Measurements from ENCODE around the gene ZNF485. TPM values are rescaled to one million over a fixed set of nuclear protein-coding genes. Genes with fewer than 3 reads are reported as not detected.

Gene ZNF485
- total RNA-seq (2022) (7.3 and 8.6 TPM in 2 replicates), Bru-seq, nascent RNA (percentile 80 among the genes with signal in this experiment), BruChase-seq, experiment 1, labeled RNA remaining after a 2-hour chase (percentile 74 among the genes with signal in this experiment), BruChase-seq, experiment 2, labeled RNA remaining after a 6-hour chase (percentile 59 among the genes with signal in this experiment)
- long read RNA-seq, transcript ZNF485-201 (5 exons, 2,054 nt), result major isoform, 5 of 8 reads
- long read RNA-seq, partial matches to known transcripts, result 0 of 8 reads
- long read RNA-seq, other reads (novel, unspliced or antisense), result 2 of 8 reads

GRCh38 chr10:43606323-43607198 is at the start of gene ZNF485:
Gene ZNF485, plus strand, starts transcription at chr10:43606438. Its CDS starts 613 bp downstream, at chr10:43607051.
- peaks cover 29% of the 10 kb centered on the region for H3K9me3 Mint-ChIP-seq (ENCODE audit: unreplicated experiment)
- BruUV-seq (replicated peaks), result no TSS peak
- peaks cover 8% of the 10 kb centered on the region for H3K4me1 Mint-ChIP-seq (ENCODE audit: low read depth, unreplicated experiment)
- Histone ChIP-seq H3K9me3 (peaks cover 13% of the 10 kb centered on the region; the same call in 1 of the 2 replicates), H3K36me3 (ENCODE audit: control insufficient read depth, insufficient read depth, low read length) (peaks cover 2% of the 10 kb centered on the region; the same call in 1 of the 2 replicates), H3K27me3 (replicated peaks; ENCODE audit: control insufficient read depth, insufficient read depth, low read length) (no peaks in the 10 kb centered on the region), H3K4me1 (peaks cover 4% of the 10 kb centered on the region; the same call in 1 of the 2 replicates), H3K4me3 (ENCODE audit: low read depth, low read length) (peak within 1 kb of the TSS; percentile 62)
- CTCF ChIA-PET, result interaction anchor here (1.0 kb wide), 1 partner anchor 33 kb away, joined by 4 read pairs; the partner anchor contains the start of gene ZNF239
- DNase-seq, result peak; percentile 82 to 84
- intact Hi-C loops (cut with micrococcal nuclease; ENCODE audit: unreplicated experiment), result loop anchor here (1.0 to 2.0 kb wide), 2 partner anchors 32 to 42 kb away; partner anchors contain the start of genes ZNF239 and ZNF32
- peaks cover 18% of the 10 kb centered on the region for H3K36me3 Mint-ChIP-seq (ENCODE audit: insufficient read depth, unreplicated experiment)
- H3K27me3 Mint-ChIP-seq (ENCODE audit: insufficient read depth, unreplicated experiment), result peaks cover 7% of the 10 kb centered on the region
- peak within 1 kb of the TSS; percentile 82 for H3K4me3 Mint-ChIP-seq (ENCODE audit: unreplicated experiment)
- POLR2A ChIA-PET, result interaction anchor here (0.7 kb wide), 1 partner anchor 33 kb away, joined by 3 read pairs; no protein-coding TSS in a partner anchor
- TF ChIP-seq CTCF (IDR thresholded peaks at IDR 0.05; ENCODE audit: insufficient read depth in 1 of 2, low read depth in 1 of 2, low read length in 1 of 2, severe bottlenecking in 1 of 2, unreplicated experiment in 1 of 2), result no peak
- peak within 1 kb of the TSS; percentile 52 for H3K27ac Mint-ChIP-seq (ENCODE audit: unreplicated experiment)

- Histone ChIP-seq H3K4me3 (ENCODE audit: low read depth, low read length) (no peak overlapping the region), H3K9me3 (peaks cover 23% of the 10 kb centered on the region), H3K27me3 (replicated peaks; ENCODE audit: control insufficient read depth, insufficient read depth, low read length) (no peaks in the 10 kb centered on the region), H3K4me1 (no peaks in the 10 kb centered on the region), H3K36me3 (ENCODE audit: control insufficient read depth, insufficient read depth, low read length) (peaks cover 13% of the 10 kb centered on the region)
- H3K27me3 Mint-ChIP-seq (ENCODE audit: insufficient read depth, unreplicated experiment), result no peaks in the 10 kb centered on the region
- intact Hi-C loops (cut with micrococcal nuclease; ENCODE audit: unreplicated experiment), result no loop called here
- TF ChIP-seq CTCF (IDR thresholded peaks at IDR 0.05; ENCODE audit: insufficient read depth in 1 of 2, low read depth in 1 of 2, low read length in 1 of 2, severe bottlenecking in 1 of 2, unreplicated experiment in 1 of 2), result no peak
- H3K27ac Mint-ChIP-seq (ENCODE audit: unreplicated experiment), result no peak overlapping the region
- DNase-seq, result no peak
- H3K9me3 Mint-ChIP-seq (ENCODE audit: unreplicated experiment), result peaks cover 46% of the 10 kb centered on the region
- H3K4me3 Mint-ChIP-seq (ENCODE audit: unreplicated experiment), result no peak overlapping the region
- peaks cover 42% of the 10 kb centered on the region for H3K36me3 Mint-ChIP-seq (ENCODE audit: insufficient read depth, unreplicated experiment)
- ChIA-PET CTCF (no interaction called here), POLR2A (no interaction called here)
- no peaks in the 10 kb centered on the region for H3K4me1 Mint-ChIP-seq (ENCODE audit: low read depth, unreplicated experiment)
- BruUV-seq (replicated peaks), result no TSS peak
Observed at GRCh38 chr10:43557214-43557613, 49.0 kb upstream of the ZNF485 start.

- Histone ChIP-seq H3K9me3 (no peaks in the 10 kb centered on the region), H3K36me3 (ENCODE audit: control insufficient read depth, insufficient read depth, low read length) (peaks cover 8% of the 10 kb centered on the region; the same call in 1 of the 2 replicates), H3K4me3 (ENCODE audit: low read depth, low read length) (no peak overlapping the region), H3K4me1 (peaks cover 9% of the 10 kb centered on the region; the same call in 1 of the 2 replicates), H3K27me3 (replicated peaks; ENCODE audit: control insufficient read depth, insufficient read depth, low read length) (no peaks in the 10 kb centered on the region)
- BruUV-seq (replicated peaks), result no TSS peak
- TF ChIP-seq CTCF (IDR thresholded peaks at IDR 0.05; ENCODE audit: insufficient read depth in 1 of 2, low read depth in 1 of 2, low read length in 1 of 2, severe bottlenecking in 1 of 2, unreplicated experiment in 1 of 2), result no peak
- H3K9me3 Mint-ChIP-seq (ENCODE audit: unreplicated experiment), result peaks cover 10% of the 10 kb centered on the region
- no peaks in the 10 kb centered on the region for H3K27me3 Mint-ChIP-seq (ENCODE audit: insufficient read depth, unreplicated experiment)
- peaks cover 13% of the 10 kb centered on the region for H3K36me3 Mint-ChIP-seq (ENCODE audit: insufficient read depth, unreplicated experiment)
- POLR2A ChIA-PET, result no interaction called here
- intact Hi-C loops (cut with micrococcal nuclease; ENCODE audit: unreplicated experiment), result no loop called here
- H3K4me1 Mint-ChIP-seq (ENCODE audit: low read depth, unreplicated experiment), result peaks cover 9% of the 10 kb centered on the region
- CTCF ChIA-PET, result no interaction called here
- DNase-seq, result peak in 1 of 2 experiments; percentile 30
- no peak overlapping the region for H3K4me3 Mint-ChIP-seq (ENCODE audit: unreplicated experiment)
- no peak overlapping the region for H3K27ac Mint-ChIP-seq (ENCODE audit: unreplicated experiment)
Observed at GRCh38 chr10:43569681-43570080, 36.6 kb upstream of the ZNF485 start.
